HG03025 (cell line): Measurements from ENCODE around the gene TTC8.
"Not testable (repeated sequence)": the region's sequence is repeated elsewhere in the genome, so short reads cannot be mapped to it uniquely, and the experiment has no call there.

Source experiments
- ATAC-seq: cut with Tn5 transposase; IDR thresholded peaks from one replicate; pipeline ENCODE4 v1.9.1; 2021; ENCODE audit warnings: mild to moderate bottlenecking, moderate library complexity; ENCODE audit not compliant: unreplicated experiment, low FRiP score

The TTC8 gene

GRCh38 chr14:88821888-88822287 lies 2.6 kb upstream of the TTC8 start:
- no peak for ATAC-seq

DNA sequence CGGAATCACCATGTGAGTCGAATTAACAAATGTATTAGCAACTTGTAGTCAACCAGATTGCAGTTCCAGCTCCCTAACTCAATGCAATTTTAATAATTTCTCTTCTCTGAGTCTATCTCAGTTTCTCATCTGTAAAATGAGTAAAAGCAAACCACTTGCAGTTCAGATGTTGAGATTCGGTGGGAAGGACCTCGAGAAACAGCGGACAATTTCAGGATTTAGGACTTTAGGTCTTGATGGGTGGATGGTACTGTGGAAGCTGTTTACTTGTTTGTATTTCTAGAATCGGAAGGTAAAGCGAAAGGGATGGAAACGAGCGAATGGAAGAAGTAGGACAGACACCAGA lies 510 bp upstream of the TTC8 start:
- peak; percentile 2 for ATAC-seq

DNA sequence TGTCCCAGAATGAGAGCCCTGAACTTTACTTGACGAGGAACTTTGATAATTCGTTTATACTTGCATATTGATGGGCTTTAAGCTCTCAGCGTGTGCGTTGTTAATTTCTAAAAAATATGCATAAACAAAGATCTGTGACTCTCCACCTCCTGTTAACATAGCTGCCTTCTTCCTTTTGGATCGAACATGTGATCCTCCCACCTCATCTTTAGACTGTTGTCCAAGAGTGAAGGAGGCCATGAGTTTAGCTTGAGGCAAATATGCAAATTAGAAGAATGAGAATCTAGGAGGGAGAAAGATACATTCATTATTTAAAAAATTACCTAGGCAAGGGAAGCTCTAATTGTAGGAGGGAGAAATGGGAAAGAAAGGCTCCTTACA lies 617 bp downstream of the TTC8 start:
- no peak for ATAC-seq

DNA sequence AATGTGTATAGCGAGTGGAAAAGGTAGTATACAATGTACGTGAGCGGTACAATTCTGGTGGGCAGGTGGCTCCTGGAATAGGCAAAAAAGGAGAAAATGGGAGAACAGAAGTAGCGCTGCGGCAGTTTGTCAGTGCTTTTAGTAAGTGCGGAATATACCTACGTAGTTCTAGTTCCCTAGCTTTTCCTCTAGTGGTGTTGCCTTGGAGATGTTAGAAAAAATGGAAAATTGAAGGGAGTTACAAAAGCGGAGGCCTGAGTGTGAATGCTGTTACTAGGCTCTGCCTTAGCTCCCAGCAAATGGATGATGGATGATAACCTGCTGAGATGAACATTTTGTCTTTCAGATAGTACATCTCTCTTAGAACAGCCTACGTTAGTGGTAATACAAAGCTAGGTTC lies 1.1 kb downstream of the TTC8 start:
- ATAC-seq, result no peak

DNA sequence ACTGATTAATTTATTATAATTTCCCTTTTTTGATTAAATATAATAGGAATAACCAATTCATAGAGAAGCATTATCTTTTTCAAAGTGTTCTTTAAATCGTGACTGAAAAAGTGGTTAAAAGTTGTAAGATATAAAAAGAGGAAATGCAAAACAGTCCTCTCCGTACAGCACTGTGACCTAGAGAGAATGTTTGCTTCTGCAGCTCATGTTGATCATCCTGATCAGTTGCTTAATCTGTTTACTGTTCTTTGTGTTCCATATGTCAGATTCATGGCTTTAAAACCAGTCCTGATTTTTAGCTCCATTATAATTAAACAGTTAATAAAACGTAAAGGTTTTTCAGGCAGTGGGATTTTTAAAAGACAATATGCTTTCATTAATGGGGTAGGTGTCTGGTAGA lies 4.7 kb downstream of the TTC8 start:
- ATAC-seq, result no peak

DNA sequence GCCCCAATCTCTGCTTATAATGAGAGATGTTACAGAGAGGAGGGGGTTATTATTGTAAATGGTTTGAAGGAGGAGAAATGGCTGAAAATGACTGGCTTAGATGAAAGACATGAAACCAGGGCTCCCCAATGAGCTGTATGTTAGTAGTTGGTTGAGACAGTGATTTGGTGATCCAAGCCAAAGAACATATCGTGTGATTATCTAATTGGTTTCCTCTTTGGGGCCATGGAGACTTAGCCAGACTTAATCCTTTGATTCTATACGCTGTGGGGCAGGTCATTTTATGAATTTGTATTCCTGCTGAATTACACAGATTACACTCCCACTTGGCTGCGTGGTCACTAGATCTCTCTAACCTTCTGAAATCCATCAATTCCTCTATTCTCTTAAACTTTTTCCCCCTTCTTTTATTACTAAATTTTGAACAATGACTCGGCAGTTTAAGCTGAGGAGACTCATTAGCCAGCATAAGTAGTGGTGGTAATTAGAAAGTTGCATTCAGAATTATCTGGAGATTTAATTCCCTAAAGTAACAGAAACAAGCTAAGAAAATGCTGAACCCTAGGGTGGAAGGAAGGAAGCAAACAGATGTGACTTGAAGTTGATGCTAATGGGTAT lies 5.3 kb downstream of the TTC8 start:
- no peak for ATAC-seq

- ATAC-seq, result no peak
These were observed 6.8 kb downstream of the TTC8 start for GRCh38 chr14:88831284-88831683.

DNA sequence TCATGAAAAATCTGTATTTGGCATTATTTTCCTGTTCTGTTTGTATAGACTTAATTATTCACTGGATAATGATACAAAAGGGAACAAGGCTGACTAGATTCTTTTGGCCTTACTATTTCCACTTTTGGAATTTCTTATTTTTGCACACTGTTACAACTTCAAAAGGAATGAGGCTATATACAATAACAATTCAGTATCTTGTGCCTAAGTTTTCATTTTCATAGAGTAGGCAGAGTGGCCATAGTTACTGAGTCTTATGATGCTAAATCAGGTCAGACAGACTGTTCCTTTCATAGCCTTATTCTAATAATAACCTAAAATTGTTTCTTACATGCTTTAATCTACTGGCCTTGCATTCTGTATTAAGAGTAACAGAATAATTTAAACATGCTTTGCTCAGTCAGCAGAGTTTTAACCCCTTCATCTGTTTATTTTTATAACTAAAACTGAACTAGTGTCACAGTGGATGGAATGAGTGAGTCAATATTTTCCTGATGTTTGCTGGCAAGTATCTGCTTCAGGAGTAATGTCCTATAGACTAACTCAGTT lies 10.5 kb downstream of the TTC8 start:
- no peak for ATAC-seq

GRCh38 chr14:88835661-88836060 lies 11.2 kb downstream of the TTC8 start:
- ATAC-seq, result no peak

- no peak for ATAC-seq
These were observed 13.0 kb downstream of the TTC8 start for GRCh38 chr14:88837495-88837894.

DNA sequence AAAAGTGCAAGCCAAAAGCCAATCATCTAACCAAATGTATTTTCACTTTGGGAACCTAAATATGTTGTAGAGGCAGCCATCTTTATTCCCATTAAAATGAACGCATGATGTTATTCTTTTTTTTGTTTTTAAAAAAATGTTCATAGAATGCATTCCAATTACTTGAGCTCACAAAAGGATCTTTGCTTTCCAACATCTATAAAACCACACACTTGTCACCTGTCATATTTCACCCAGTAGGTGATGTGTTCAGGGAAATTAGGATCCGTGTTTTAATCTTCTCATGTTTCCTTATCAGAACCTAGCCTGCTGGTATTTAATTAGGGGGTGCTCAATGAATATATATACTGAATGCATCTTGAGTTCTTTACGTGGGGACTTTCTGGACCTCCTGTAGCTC lies 13.6 kb downstream of the TTC8 start:
- ATAC-seq, result no peak

GRCh38 chr14:88840926-88841325 lies 16.5 kb downstream of the TTC8 start:
- no peak for ATAC-seq

DNA sequence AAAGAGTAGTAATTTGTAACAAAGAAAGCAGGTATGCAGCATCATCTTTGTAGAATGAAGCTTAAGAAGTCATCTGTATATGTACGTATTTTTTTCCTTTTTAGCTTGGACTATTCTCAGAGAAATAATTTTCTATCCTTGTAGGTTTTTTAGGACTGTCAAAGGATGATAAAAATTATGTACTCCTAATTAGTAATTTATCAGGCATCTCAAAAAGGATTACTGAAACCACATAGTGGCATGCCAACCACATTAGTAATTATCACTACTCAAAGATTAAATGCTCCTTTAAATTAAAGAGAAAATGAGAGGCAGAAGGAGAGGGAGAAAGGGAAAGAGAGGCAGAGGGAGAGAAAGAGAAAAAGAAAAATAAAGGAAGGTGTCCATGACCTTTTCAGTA lies 17.3 kb downstream of the TTC8 start:
- no peak for ATAC-seq

- no peak for ATAC-seq
These were observed 18.0 kb downstream of the TTC8 start for GRCh38 chr14:88842414-88842813.

GRCh38 chr14:88844980-88845491 lies 20.6 kb downstream of the TTC8 start:
- ATAC-seq, result no peak

GRCh38 chr14:88848571-88848970 lies 24.1 kb downstream of the TTC8 start:
- ATAC-seq, result no peak

DNA sequence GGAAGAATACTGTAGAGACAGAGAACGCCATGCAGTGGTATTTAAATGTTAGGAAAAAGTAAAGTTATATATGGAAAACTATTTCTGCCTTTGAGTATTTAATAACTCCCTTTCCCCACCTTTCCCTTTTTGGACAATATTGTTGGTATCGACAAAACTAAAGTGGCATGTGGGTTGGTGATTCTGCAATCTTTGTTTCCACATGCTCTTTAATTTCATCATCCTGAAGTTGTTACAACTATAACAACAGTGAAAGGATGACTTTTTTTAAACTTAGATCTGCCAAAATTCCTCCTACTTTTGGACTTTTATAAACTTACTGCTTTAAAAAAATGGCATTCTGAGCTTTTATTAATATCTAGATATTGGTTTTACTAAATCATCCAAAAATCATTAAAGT lies 25.3 kb downstream of the TTC8 start:
- ATAC-seq, result no peak

- ATAC-seq, result no peak
These were observed 27.1 kb downstream of the TTC8 start for GRCh38 chr14:88851587-88851986.

DNA sequence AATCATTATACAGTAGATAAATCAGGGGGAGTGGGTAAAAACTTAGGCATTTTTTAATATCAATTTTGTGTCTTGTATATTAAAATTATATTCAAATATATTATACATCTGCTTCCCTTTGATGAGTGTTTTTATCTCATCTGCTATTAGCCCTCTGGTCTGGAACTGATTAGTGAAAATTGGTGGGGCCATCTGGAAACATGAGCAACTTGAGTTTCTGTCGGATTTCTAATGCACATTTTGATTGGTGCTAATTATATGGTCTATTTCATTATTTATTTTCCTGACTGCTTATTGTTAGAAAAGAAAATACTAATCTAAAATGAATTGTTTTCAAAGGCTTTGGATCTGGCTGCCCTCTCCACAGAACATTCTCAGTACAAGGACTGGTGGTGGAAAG lies 28.2 kb downstream of the TTC8 start:
- ATAC-seq, result no peak

GRCh38 chr14:88853129-88853528 lies 28.7 kb downstream of the TTC8 start:
- no peak for ATAC-seq

DNA sequence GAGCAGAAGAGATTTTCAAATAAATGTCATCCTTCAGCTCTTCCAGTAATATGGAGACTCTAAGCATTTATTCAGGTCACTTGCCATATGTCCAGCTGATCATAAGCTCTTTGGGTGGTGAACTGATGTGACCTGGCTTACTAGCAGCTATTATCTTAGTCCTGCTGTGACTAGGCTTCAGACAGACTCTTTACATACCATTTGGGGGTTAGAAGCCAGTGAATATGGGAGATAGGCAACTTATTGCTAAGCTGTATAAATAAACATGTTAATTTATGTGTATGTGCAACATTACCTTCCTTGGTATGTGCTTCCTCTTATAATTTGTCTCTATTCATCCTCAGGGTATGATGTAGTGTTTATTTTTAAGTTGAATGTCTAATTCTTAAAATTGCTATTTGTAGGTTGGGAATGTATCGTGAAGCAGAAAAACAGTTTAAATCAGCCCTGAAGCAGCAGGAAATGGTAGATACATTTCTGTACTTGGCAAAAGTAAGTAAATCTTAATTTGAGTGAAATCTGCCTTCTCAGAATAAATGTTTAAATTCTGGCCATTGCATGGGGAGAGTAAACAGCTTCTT lies 32.4 kb downstream of the TTC8 start:
- no peak for ATAC-seq

GRCh38 chr14:88857861-88858260 lies 33.4 kb downstream of the TTC8 start:
- not testable (repeated sequence) for ATAC-seq
